Activated T-helper 1 cell treated with anti-CD3 and anti-CD28 coated beads, Interleukin-12 subunit alpha, Interleukin-12 subunit beta, Interleukin-2, Interleukin-4 antibody, amounts not matched to agents 30 ng/mL and 10 ng/mL and 1 ng/mL, durations not matched to agents 14 hours and 24 hours and 36 hours (primary cell): Measurements from ENCODE around the gene ADGRV1. TPM values are rescaled to one million over a fixed set of nuclear protein-coding genes. Genes with fewer than 3 reads are reported as not detected.

Experiments used
- total RNA-seq: library from RNA; stranded (reverse); gene quantifications from 2 replicates; pipeline ENCODE4 v1.2.3, GENCODE V29; 2022

ADGRV1 gene
- total RNA-seq, 1 donor from 2014 or later, result 0.05 TPM

Other genes starting within 250 kb of the ADGRV1 start
- gene CETN3, start 149.0 kb upstream of the ADGRV1 start, total RNA-seq, result 36.2 and 39.8 TPM in 2 replicates
- gene MBLAC2, start 84.0 kb upstream of the ADGRV1 start, total RNA-seq, result 5.0 and 5.7 TPM in 2 replicates
- gene POLR3G, start 83.9 kb upstream of the ADGRV1 start, total RNA-seq, result 18.4 and 22.1 TPM in 2 replicates
- gene LYSMD3, start 29.2 kb upstream of the ADGRV1 start, total RNA-seq, result 12.3 and 13.6 TPM in 2 replicates